ENCODE data around the gene HYPK.

Gene HYPK

GRCh38 chr15:43795997-43796396 is 4.4 kb upstream of the HYPK start:
- TF ChIP-seq REST (IDR thresholded peaks at IDR 0.05; ENCODE audit: insufficient read depth in 1 of 2, low read depth in 2 of 2, low read length in 2 of 2) = no peak
- no peak for TF ChIP-seq TAF1 (IDR thresholded peaks at IDR 0.05; ENCODE audit: borderline replicate concordance, insufficient read depth, low read length)
- no peak for TF ChIP-seq SIN3A (IDR thresholded peaks at IDR 0.05; ENCODE audit: borderline replicate concordance, insufficient read depth, low read length)
- TF ChIP-seq FOXP2 (optimal IDR thresholded peaks at IDR 0.05; ENCODE audit: borderline replicate concordance, extremely low read depth, extremely low read length, insufficient read depth) = no peak
- TF ChIP-seq POLR2AphosphoS5 (IDR thresholded peaks at IDR 0.05; ENCODE audit: low read depth, low read length) = no peak; the same call in 1 of the 2 replicates

GRCh38 chr15:43796566-43796965 is 3.8 kb upstream of the HYPK start:
- no peak for TF ChIP-seq FOXP2 (optimal IDR thresholded peaks at IDR 0.05; ENCODE audit: borderline replicate concordance, extremely low read depth, extremely low read length, insufficient read depth)
- no peak for TF ChIP-seq TAF1 (IDR thresholded peaks at IDR 0.05; ENCODE audit: borderline replicate concordance, insufficient read depth, low read length)
- no peak for TF ChIP-seq REST (IDR thresholded peaks at IDR 0.05; ENCODE audit: insufficient read depth in 1 of 2, low read depth in 2 of 2, low read length in 2 of 2)

GRCh38 chr15:43799209-43799944 is 1.0 kb upstream of the HYPK start:
- no peak for TF ChIP-seq FOXP2 (optimal IDR thresholded peaks at IDR 0.05; ENCODE audit: borderline replicate concordance, extremely low read depth, extremely low read length, insufficient read depth)
- TF ChIP-seq TAF1 (IDR thresholded peaks at IDR 0.05; ENCODE audit: borderline replicate concordance, insufficient read depth, low read length) = no peak
- no peak for TF ChIP-seq REST (IDR thresholded peaks at IDR 0.05; ENCODE audit: insufficient read depth in 1 of 2, low read depth in 2 of 2, low read length in 2 of 2)
- TF ChIP-seq SIN3A (IDR thresholded peaks at IDR 0.05; ENCODE audit: borderline replicate concordance, insufficient read depth, low read length) = no peak
- no peak for TF ChIP-seq POLR2AphosphoS5 (IDR thresholded peaks at IDR 0.05; ENCODE audit: low read depth, low read length)

- TF ChIP-seq FOXP2 (optimal IDR thresholded peaks at IDR 0.05; ENCODE audit: borderline replicate concordance, extremely low read depth, extremely low read length, insufficient read depth) (no peak), TAF1 (IDR thresholded peaks at IDR 0.05; ENCODE audit: borderline replicate concordance, insufficient read depth, low read length) (no peak), SIN3A (IDR thresholded peaks at IDR 0.05; ENCODE audit: borderline replicate concordance, insufficient read depth, low read length) (no peak), POLR2AphosphoS5 (IDR thresholded peaks at IDR 0.05; ENCODE audit: low read depth, low read length) (no peak), REST (IDR thresholded peaks at IDR 0.05; ENCODE audit: insufficient read depth in 1 of 2, low read depth in 2 of 2, low read length in 2 of 2) (no peak)
Measured at GRCh38 chr15:43799945-43800285, 484 bp upstream of the HYPK start, which contains the start of gene SERINC4. TSS of gene SERINC4 (minus strand) at chr15:43800220. CDS start at chr15:43799986, 234 bp downstream.

All from PFSK-1 (cell line).